Activated naive CD8-positive, alpha-beta T cell (primary cell): Measurements from ENCODE around the gene CCDC201.

ENCODE experiments used
- H3K27ac Mint-ChIP-seq: one replicate; pipeline ENCODE4 v1.8.0; 2021; ENCODE audit warnings: mixed read lengths
- H3K27me3 Mint-ChIP-seq: one replicate; pipeline ENCODE4 v1.8.0; 2021; ENCODE audit warnings: mixed read lengths
- H3K36me3 Mint-ChIP-seq: one replicate; pipeline ENCODE4 v1.8.0; 2021; ENCODE audit warnings: mixed read lengths
- H3K4me1 Mint-ChIP-seq: one replicate; pipeline ENCODE4 v1.8.0; 2021; ENCODE audit warnings: low read depth, mixed read lengths
- H3K4me3 Mint-ChIP-seq: one replicate; pipeline ENCODE4 v1.8.0; 2021; ENCODE audit warnings: mild to moderate bottlenecking, mixed read lengths
- H3K9me3 Mint-ChIP-seq: one replicate; pipeline ENCODE4 v1.8.0; 2021; ENCODE audit warnings: low read depth, mixed read lengths

The CCDC201 gene

GRCh38 chr7:45873035-45873354, at the start of gene CCDC201:
TSS of gene CCDC201 (minus strand) at chr7:45873082. CDS start at chr7:45873007, 75 bp downstream.
- peaks cover 8% of the 10 kb centered on the region for H3K27me3 Mint-ChIP-seq
- no peaks in the 10 kb centered on the region for H3K9me3 Mint-ChIP-seq
- no peaks in the 10 kb centered on the region for H3K4me1 Mint-ChIP-seq
- no peak within 1 kb of the TSS for H3K27ac Mint-ChIP-seq
- no peaks in the 10 kb centered on the region for H3K36me3 Mint-ChIP-seq
- H3K4me3 Mint-ChIP-seq: no peak within 1 kb of the TSS

- H3K9me3 Mint-ChIP-seq: no peaks in the 10 kb centered on the region
- H3K4me1 Mint-ChIP-seq: peaks cover 24% of the 10 kb centered on the region
- H3K27ac Mint-ChIP-seq: no peak overlapping the region
- peaks cover 37% of the 10 kb centered on the region for H3K27me3 Mint-ChIP-seq
- H3K4me3 Mint-ChIP-seq: peak overlapping the region; percentile 62
- no peaks in the 10 kb centered on the region for H3K36me3 Mint-ChIP-seq
Observed at GRCh38 chr7:45921699-45922519, 49.0 kb upstream of the CCDC201 start.

DNA sequence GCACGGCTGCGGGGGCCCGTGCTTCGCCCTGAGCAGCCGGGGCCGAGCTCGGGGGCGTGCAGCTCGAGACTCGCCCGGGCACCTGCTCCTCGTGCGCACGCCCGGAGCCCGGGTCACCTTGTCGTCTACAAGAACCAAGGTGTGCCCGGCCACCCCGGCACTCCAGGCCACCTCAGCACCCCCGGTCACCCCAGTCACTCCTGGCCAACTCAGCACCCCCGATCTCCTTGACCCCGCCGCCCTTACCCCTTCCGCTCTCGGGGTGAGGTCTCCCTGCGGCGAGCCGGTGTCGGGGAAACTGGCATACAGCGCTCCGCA, 48.5 kb upstream of the CCDC201 start:
- Mint-ChIP-seq H3K4me1 (peaks cover 24% of the 10 kb centered on the region), H3K4me3 (peak overlapping the region; percentile 27), H3K27ac (no peak overlapping the region), H3K27me3 (peaks cover 37% of the 10 kb centered on the region), H3K9me3 (no peaks in the 10 kb centered on the region), H3K36me3 (no peaks in the 10 kb centered on the region)

GRCh38 chr7:45920502-45921380, 47.9 kb upstream of the CCDC201 start, which contains the start of gene IGFBP3:
TSS of gene IGFBP3 (minus strand) at chr7:45921272. CDS start at chr7:45921140, 132 bp downstream.
- Mint-ChIP-seq H3K9me3 (no peaks in the 10 kb centered on the region), H3K27ac (no peak within 1 kb of the TSS), H3K4me3 (peak within 1 kb of the TSS; percentile 69), H3K4me1 (peaks cover 24% of the 10 kb centered on the region), H3K36me3 (no peaks in the 10 kb centered on the region), H3K27me3 (peaks cover 38% of the 10 kb centered on the region)

DNA sequence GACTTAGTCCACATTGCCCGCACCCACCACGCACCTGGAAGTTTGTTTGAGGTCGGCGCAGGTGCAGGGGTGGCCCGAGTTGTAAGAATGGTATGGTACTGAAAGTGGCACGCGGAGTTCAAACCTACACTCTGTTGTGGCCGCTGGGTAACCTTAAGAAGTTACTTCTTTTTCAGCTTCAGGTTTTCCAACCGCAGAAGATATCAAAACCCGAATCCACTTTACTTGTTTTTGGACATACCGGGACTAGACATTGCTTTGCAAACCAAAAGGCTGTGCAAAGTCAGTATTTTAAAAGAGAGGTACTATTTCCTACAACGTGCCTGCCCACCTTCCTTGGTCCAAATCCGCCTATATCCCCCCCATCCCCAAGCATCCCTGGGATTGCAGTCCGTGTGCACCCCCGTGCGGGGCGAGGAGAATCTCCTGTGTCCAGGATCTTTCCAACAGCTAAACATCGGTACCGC, 47.1 kb upstream of the CCDC201 start:
- Mint-ChIP-seq H3K36me3 (no peaks in the 10 kb centered on the region), H3K4me3 (peak overlapping the region; percentile 69), H3K27me3 (peaks cover 38% of the 10 kb centered on the region), H3K9me3 (no peaks in the 10 kb centered on the region), H3K4me1 (peaks cover 24% of the 10 kb centered on the region), H3K27ac (no peak overlapping the region)

DNA sequence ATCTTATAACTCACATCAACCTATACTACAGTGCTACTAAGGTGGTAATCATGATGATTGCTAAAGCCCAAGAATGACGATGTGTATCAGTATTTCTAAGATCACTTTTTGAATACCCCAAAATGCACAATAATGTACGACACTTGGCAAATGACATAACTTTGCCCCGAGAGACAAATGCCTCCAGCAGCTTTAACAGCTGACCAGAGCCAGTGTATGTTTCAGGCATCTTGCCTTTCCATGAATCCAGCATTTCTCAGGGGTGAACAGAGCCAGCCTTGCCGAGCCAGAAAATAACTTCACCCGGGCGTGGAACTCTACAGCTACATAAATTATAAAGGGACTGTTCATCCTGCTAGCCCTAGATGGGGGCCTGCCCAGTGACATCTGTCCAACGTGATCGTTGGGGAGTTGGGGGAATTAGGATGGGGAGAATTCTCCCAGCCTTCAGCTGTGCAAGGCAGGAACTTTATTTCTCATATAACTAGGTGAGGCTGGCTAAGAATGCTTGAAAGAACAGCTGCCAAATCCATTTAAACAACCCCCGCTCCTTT, 46.4 kb upstream of the CCDC201 start:
- Mint-ChIP-seq H3K27ac (no peak overlapping the region), H3K36me3 (no peaks in the 10 kb centered on the region), H3K4me3 (no peak overlapping the region), H3K4me1 (peaks cover 24% of the 10 kb centered on the region), H3K9me3 (no peaks in the 10 kb centered on the region), H3K27me3 (peaks cover 33% of the 10 kb centered on the region)

DNA sequence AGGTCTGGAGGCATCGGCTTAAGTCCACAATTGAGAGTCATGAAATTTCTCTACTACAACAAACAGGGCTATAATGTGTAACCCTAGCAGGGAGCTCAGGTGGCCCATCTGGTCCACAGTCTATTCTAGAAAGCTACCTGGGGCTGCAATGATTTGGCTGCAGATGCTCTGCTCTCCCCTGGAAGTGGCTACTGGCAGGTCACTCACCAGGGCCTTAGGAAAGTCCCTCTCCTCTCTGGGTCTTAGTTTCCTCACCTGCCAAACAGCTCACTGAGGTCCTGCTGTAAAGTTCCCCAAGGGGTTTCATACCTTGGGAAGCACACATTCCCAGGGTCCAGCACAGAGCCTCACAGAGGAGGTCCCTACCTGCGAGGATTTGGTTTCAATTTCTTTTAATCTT, 45.7 kb upstream of the CCDC201 start:
- Mint-ChIP-seq H3K27me3 (peaks cover 32% of the 10 kb centered on the region), H3K27ac (no peak overlapping the region), H3K36me3 (no peaks in the 10 kb centered on the region), H3K4me1 (peaks cover 24% of the 10 kb centered on the region), H3K9me3 (no peaks in the 10 kb centered on the region), H3K4me3 (no peak overlapping the region)

DNA sequence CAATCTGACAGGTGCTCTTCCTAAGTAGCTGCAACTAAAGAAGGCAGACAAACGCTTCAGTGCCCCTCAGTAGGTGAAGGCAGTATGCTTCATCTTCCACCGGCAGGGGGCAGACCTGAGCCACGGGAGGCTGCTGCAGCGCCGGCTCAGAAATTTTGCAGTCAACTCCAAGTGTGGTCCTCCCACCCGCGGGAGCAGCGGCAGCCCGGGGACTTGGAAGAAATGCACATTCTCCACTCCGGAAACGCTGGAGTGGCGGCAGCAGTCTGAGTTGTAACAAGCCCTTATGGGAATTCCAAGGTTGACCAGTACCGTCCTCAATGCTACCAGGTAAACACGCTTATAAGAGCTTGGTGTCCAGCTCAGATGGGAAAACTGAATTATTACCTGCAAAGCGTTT, 44.8 kb upstream of the CCDC201 start:
- Mint-ChIP-seq H3K4me3 (no peak overlapping the region), H3K27me3 (peaks cover 26% of the 10 kb centered on the region), H3K36me3 (no peaks in the 10 kb centered on the region), H3K4me1 (peaks cover 17% of the 10 kb centered on the region), H3K27ac (no peak overlapping the region), H3K9me3 (no peaks in the 10 kb centered on the region)

- Mint-ChIP-seq H3K4me3 (no peak overlapping the region), H3K9me3 (no peaks in the 10 kb centered on the region), H3K36me3 (no peaks in the 10 kb centered on the region), H3K27ac (no peak overlapping the region), H3K27me3 (peaks cover 26% of the 10 kb centered on the region), H3K4me1 (peaks cover 11% of the 10 kb centered on the region)
Observed at GRCh38 chr7:45917064-45917463, 44.2 kb upstream of the CCDC201 start.

GRCh38 chr7:45915606-45916005, 42.7 kb upstream of the CCDC201 start:
- Mint-ChIP-seq H3K4me3 (no peak overlapping the region), H3K36me3 (no peaks in the 10 kb centered on the region), H3K27ac (no peak overlapping the region), H3K9me3 (no peaks in the 10 kb centered on the region), H3K4me1 (peaks cover 4% of the 10 kb centered on the region), H3K27me3 (peaks cover 28% of the 10 kb centered on the region)

DNA sequence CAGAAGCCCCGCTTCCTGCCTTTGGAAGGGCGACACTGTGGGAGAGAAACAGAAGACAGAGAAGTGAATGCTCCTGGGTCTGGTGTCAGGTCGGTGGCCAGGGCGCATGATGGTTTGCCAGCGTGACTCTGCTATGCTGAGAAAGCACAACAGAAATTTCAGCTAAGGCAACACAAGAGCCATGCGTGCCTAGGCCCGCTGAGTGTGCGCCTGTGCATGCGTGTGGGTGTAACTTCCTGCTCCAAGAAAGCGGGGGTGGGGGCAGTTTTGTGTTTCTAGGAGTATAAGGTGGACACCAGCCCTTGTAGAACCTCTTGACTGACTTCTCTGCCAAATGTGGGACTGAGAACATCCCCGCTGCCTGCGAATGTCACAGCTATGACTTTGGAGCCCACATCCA, 42.0 kb upstream of the CCDC201 start:
- Mint-ChIP-seq H3K9me3 (no peaks in the 10 kb centered on the region), H3K4me1 (no peaks in the 10 kb centered on the region), H3K36me3 (no peaks in the 10 kb centered on the region), H3K4me3 (no peak overlapping the region), H3K27me3 (peaks cover 23% of the 10 kb centered on the region), H3K27ac (no peak overlapping the region)

- Mint-ChIP-seq H3K4me3 (no peak overlapping the region), H3K27me3 (peaks cover 15% of the 10 kb centered on the region), H3K9me3 (no peaks in the 10 kb centered on the region), H3K27ac (no peak overlapping the region), H3K36me3 (no peaks in the 10 kb centered on the region), H3K4me1 (no peaks in the 10 kb centered on the region)
Observed at GRCh38 chr7:45912972-45913371, 40.1 kb upstream of the CCDC201 start.

- Mint-ChIP-seq H3K4me3 (no peak overlapping the region), H3K27ac (no peak overlapping the region), H3K36me3 (no peaks in the 10 kb centered on the region), H3K4me1 (no peaks in the 10 kb centered on the region), H3K27me3 (peaks cover 10% of the 10 kb centered on the region), H3K9me3 (no peaks in the 10 kb centered on the region)
Observed at GRCh38 chr7:45911311-45911710, 38.4 kb upstream of the CCDC201 start.

DNA sequence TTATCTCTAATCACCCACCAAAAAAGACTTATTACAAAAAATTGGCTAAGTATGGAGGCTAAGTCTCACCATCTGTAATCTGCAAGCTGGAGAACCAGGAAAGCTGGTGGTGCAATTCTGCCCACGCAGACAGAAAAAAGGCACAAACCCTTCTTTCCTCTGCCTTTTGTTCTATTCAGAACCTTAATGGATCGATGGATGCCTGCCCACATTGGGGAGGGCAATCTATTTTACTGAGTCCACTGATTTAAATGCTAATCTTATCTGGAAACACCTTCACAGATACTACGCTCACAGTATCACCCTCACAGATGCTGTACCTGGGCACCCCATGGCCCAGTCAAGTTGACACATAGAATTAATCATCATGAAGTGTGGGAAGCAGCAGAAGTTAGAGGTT, 38.0 kb upstream of the CCDC201 start:
- Mint-ChIP-seq H3K4me1 (no peaks in the 10 kb centered on the region), H3K9me3 (no peaks in the 10 kb centered on the region), H3K36me3 (no peaks in the 10 kb centered on the region), H3K4me3 (no peak overlapping the region), H3K27me3 (peaks cover 7% of the 10 kb centered on the region), H3K27ac (no peak overlapping the region)

DNA sequence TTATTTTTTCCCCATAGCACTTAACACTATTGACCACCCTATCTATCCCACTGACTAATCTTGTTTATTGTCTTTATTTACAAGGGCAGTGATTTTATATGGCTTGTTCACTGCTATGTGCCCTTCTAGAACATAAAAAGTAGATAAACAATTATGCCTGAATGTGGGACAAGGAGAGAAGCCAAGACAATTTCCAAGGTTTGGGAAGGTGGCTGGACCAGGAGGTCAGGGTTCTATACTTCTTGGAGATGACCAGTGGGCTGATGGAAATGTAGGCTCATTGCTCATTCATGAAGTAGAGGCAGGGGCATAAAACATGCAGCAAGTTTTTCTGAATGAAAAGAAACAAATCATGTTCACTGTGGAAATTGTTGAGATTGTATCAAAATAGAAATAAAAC, 36.7 kb upstream of the CCDC201 start:
- no peaks in the 10 kb centered on the region for H3K4me1 Mint-ChIP-seq
- peaks cover 6% of the 10 kb centered on the region for H3K27me3 Mint-ChIP-seq
- H3K27ac Mint-ChIP-seq: no peak overlapping the region
- no peaks in the 10 kb centered on the region for H3K36me3 Mint-ChIP-seq
- no peak overlapping the region for H3K4me3 Mint-ChIP-seq
- no peaks in the 10 kb centered on the region for H3K9me3 Mint-ChIP-seq
